Measurements from ENCODE around the gene OTOGL. TPM values are rescaled to one million over a fixed set of nuclear protein-coding genes. Genes with fewer than 3 reads are reported as not detected.
"Not testable (repeated sequence)": the region's sequence is repeated elsewhere in the genome, so short reads cannot be mapped to it uniquely, and the experiment has no call there.

OTOGL gene
- total and polyA plus RNA-seq, 4 donors, result 0.09 to 0.71 (median 0.21) TPM

DNA sequence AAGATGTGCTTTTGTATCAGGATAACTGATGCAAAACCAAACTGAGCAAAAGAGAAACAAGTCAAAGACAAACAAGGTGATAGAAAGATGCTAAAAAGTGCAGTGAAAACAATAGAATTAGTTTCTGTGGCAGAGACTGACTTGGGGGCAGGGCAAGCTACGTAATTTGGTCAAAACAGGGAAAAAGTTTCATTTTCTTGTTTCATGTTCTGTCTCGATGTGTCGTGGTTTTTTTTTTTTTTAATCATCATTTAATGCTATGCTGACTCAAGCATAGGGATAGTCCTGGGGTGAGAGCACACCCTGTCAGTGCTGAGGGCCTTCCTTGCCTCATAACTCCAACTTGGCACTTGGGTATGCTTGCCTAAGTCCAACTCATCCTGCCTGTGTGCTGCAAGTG is 200.6 kb downstream of the OTOGL start:
- no peak for TF ChIP-seq CTCF (IDR thresholded peaks at IDR 0.05; ENCODE audit: control extremely low read depth, extremely low read depth)
- no peak overlapping the region for H3K9ac ChIP-seq (ENCODE audit: insufficient read depth in 1 of 2, low read length in 2 of 2)
- DNase-seq, result no peak
- no peak overlapping the region for H3K4me3 ChIP-seq
- no peak for ATAC-seq (ENCODE audit: insufficient read depth, low FRiP score)
- H3K9me3 ChIP-seq (ENCODE audit: control insufficient read depth in 4 of 4, insufficient read depth in 3 of 4, low read length in 3 of 4), result no peaks in the 10 kb centered on the region
- H3K36me3 ChIP-seq (ENCODE audit: control insufficient read depth in 4 of 4, insufficient read depth in 4 of 4, low read length in 4 of 4), result no peaks in the 10 kb centered on the region
- 85 to 87% methylated on average over 3 of the region's 3 CpGs for WGBS, 2 donors
- H3K27ac ChIP-seq (ENCODE audit: low read depth in 1 of 2, low read length in 1 of 2), result no peak overlapping the region
- no peaks in the 10 kb centered on the region for H3K4me1 ChIP-seq (ENCODE audit: control insufficient read depth in 5 of 5, insufficient read depth in 5 of 5, low read length in 5 of 5)
- H3K27me3 ChIP-seq (ENCODE audit: control insufficient read depth in 3 of 3, insufficient read depth in 3 of 3, low read length in 2 of 3), result no peaks in the 10 kb centered on the region

DNA sequence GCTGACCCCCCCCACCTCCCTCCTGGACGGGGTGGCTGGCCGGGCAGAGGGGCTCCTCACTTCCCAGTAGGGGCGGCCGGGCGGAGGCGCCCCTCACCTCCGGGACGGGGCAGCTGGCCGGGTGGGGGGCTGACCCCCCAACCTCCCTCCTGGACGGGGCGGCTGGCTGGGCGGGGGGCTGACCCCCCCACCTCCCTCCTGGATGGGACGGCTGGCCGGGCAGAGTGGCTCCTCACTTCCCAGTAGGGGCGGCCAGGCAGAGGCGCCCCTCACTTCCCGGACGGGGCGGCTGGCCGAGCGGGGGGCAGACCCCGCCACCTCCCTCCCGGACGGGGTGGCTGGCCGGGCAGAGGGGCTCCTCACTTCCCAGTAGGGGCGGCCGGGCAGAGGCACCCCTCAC is 208.1 kb downstream of the OTOGL start:
- DNase-seq; H3K4me3 ChIP-seq; H3K27ac ChIP-seq (ENCODE audit: low read depth in 1 of 2, low read length in 1 of 2); H3K4me1 ChIP-seq (ENCODE audit: control insufficient read depth in 5 of 5, insufficient read depth in 5 of 5, low read length in 5 of 5); H3K9me3 ChIP-seq (ENCODE audit: control insufficient read depth in 4 of 4, insufficient read depth in 3 of 4, low read length in 3 of 4); H3K27me3 ChIP-seq (ENCODE audit: control insufficient read depth in 3 of 3, insufficient read depth in 3 of 3, low read length in 2 of 3); H3K36me3 ChIP-seq (ENCODE audit: control insufficient read depth in 4 of 4, insufficient read depth in 4 of 4, low read length in 4 of 4); ATAC-seq (ENCODE audit: insufficient read depth, low FRiP score); H3K9ac ChIP-seq (ENCODE audit: insufficient read depth in 1 of 2, low read length in 2 of 2): not testable (repeated sequence)
- 95 to 97% methylated on average over 13 to 27 of the region's 27 CpGs for WGBS, 2 donors

DNA sequence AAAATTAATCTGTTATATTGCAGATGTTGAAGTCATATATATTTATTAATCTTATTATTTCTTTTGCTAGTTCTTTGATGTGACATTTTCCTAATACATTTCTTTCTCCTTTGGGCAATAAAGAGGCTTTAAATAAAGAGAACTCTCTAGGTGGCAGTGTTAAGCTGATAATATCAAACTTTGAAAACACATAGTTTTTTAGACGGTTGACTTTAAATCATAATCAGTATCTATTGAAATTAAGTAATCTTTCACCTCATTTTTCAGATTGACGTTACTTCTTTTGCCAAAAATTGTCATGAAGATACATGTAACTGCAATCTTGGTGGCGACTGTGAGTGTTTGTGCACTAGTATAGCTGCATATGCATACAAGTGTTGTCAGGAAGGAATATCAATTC is 213.9 kb downstream of the OTOGL start:
- peaks cover 0 to 2% (median 0%) of the 10 kb centered on the region in 5 donors for H3K4me1 ChIP-seq (ENCODE audit: control insufficient read depth in 5 of 5, insufficient read depth in 5 of 5, low read length in 5 of 5)
- no peak overlapping the region for H3K9ac ChIP-seq (ENCODE audit: insufficient read depth in 1 of 2, low read length in 2 of 2)
- H3K4me3 ChIP-seq, result no peak overlapping the region
- 30 to 50% methylated on average over 3 of the region's 3 CpGs for WGBS, 2 donors
- TF ChIP-seq CTCF (IDR thresholded peaks at IDR 0.05; ENCODE audit: control extremely low read depth, extremely low read depth), result no peak
- peak in 2 of 3 donors; percentile 27 to 55 for DNase-seq
- no peaks in the 10 kb centered on the region for H3K9me3 ChIP-seq (ENCODE audit: control insufficient read depth in 4 of 4, insufficient read depth in 3 of 4, low read length in 3 of 4)
- no peaks in the 10 kb centered on the region for H3K36me3 ChIP-seq (ENCODE audit: control insufficient read depth in 4 of 4, insufficient read depth in 4 of 4, low read length in 4 of 4)
- no peaks in the 10 kb centered on the region for H3K27me3 ChIP-seq (ENCODE audit: control insufficient read depth in 3 of 3, insufficient read depth in 3 of 3, low read length in 2 of 3)
- H3K27ac ChIP-seq (ENCODE audit: low read depth in 1 of 2, low read length in 1 of 2), result no peak overlapping the region
- no peak for ATAC-seq (ENCODE audit: insufficient read depth, low FRiP score)

DNA sequence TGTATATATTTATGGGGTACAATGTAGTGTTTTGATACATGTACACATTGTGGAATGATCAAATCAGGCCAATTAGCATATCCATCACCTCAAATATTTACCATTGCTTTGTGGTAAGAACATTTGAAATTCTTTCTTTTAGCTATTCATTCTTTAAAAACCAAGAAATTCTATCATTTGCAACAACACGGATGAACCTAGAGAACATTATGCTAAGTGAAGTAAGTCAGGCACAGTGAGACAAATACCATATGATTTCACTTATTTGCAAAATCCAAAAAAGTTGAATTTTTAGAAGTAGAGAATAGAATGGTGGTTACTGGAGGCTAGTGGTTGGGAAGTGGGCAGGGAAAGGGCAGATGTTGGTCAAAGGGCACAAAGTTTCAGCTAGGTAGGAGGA is 215.4 kb downstream of the OTOGL start:
- H3K4me3 ChIP-seq, result no peak overlapping the region

More for the DNA sequence above, 215.4 kb downstream of the OTOGL start:
- H3K4me1 ChIP-seq (ENCODE audit: control insufficient read depth in 5 of 5, insufficient read depth in 5 of 5, low read length in 5 of 5), result peaks cover 0 to 2% (median 0%) of the 10 kb centered on the region in 5 donors
- no peak overlapping the region for H3K27ac ChIP-seq (ENCODE audit: low read depth in 1 of 2, low read length in 1 of 2)
- WGBS, 2 donors, result 92 to 97% methylated on average over 1 of the region's 1 CpG
- no peak for TF ChIP-seq CTCF (IDR thresholded peaks at IDR 0.05; ENCODE audit: control extremely low read depth, extremely low read depth)
- no peaks in the 10 kb centered on the region for H3K27me3 ChIP-seq (ENCODE audit: control insufficient read depth in 3 of 3, insufficient read depth in 3 of 3, low read length in 2 of 3)
- H3K9ac ChIP-seq (ENCODE audit: insufficient read depth in 1 of 2, low read length in 2 of 2), result no peak overlapping the region
- no peak for DNase-seq
- no peak for ATAC-seq (ENCODE audit: insufficient read depth, low FRiP score)
- no peaks in the 10 kb centered on the region for H3K36me3 ChIP-seq (ENCODE audit: control insufficient read depth in 4 of 4, insufficient read depth in 4 of 4, low read length in 4 of 4)
- no peaks in the 10 kb centered on the region for H3K9me3 ChIP-seq (ENCODE audit: control insufficient read depth in 4 of 4, insufficient read depth in 3 of 4, low read length in 3 of 4)
